ENCODE results near the gene IRAK1BP1.

DNA sequence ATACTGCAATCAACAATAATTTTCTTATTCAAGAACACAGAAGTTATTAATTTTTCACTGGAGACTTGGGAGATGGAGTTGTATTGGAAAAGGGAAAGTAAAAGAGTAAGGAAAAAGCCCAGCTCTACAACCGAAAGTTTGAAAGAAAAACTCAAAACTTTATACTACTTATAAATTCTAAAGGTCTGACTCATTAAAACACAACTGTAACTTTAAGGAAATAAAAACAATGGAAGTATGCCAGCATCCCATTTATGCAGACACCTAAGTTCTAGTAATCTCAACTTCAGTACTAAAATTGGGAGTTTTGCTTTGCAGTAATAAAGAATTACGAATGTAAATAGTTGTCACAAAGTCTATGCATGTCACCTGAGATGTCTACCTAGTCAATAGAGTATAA lies 80.6 kb downstream of the IRAK1BP1 start:
- TF ChIP-seq, protein P1, sequence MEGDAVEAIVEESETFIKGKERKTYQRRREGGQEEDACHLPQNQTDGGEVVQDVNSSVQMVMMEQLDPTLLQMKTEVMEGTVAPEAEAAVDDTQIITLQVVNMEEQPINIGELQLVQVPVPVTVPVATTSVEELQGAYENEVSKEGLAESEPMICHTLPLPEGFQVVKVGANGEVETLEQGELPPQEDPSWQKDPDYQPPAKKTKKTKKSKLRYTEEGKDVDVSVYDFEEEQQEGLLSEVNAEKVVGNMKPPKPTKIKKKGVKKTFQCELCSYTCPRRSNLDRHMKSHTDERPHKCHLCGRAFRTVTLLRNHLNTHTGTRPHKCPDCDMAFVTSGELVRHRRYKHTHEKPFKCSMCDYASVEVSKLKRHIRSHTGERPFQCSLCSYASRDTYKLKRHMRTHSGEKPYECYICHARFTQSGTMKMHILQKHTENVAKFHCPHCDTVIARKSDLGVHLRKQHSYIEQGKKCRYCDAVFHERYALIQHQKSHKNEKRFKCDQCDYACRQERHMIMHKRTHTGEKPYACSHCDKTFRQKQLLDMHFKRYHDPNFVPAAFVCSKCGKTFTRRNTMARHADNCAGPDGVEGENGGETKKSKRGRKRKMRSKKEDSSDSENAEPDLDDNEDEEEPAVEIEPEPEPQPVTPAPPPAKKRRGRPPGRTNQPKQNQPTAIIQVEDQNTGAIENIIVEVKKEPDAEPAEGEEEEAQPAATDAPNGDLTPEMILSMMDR (IDR thresholded peaks at IDR 0.05) = no peak
- TF ChIP-seq ZFX (IDR thresholded peaks at IDR 0.05; ENCODE audit: borderline replicate concordance) = no peak
